Measurements from ENCODE around the gene ADGRA3.

ADGRA3 gene

DNA sequence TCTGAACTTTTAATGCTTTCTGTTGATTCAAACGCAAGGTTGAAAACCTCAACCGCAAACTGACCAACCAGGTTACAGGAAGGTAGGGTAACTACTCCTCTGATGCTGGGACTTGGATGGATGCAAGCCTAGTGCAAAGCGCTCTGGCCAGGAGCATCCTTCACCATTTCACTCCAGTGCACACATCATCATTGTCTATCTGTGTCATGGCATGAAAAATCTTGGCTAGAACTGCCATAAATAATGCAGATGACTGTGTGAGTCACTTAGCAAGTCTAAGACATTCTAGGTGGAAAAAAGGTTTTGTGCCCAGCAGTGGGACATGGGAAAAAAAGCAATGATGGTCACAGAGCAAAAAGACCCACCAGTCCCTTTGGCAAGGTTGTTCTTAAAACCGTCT lies 10.9 kb downstream of the ADGRA3 start:
- DNase-seq, result no peak

DNA sequence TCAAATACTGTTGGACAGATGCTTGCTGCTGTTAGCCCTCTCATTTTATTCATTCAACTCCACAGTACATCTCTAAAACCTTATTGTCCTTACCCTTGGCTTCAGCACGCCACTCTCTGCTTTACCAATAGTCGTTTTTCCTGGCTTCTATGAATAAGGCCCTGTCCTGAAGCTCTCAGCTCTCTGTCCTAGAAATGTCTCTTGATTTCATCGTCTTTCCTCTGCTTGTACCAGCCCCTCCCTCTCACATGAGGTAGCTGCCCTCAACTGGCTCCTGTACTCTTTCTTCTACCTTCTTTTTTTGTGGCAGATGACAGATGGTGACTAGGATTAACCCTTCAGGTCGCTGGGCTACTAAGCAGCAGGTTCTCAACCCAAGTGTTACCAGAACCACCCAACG lies 11.4 kb downstream of the ADGRA3 start:
- no peak for DNase-seq

- DNase-seq, result no peak
Observed at GRCh38 chr4:22502895-22503814, 12.7 kb downstream of the ADGRA3 start.

DNA sequence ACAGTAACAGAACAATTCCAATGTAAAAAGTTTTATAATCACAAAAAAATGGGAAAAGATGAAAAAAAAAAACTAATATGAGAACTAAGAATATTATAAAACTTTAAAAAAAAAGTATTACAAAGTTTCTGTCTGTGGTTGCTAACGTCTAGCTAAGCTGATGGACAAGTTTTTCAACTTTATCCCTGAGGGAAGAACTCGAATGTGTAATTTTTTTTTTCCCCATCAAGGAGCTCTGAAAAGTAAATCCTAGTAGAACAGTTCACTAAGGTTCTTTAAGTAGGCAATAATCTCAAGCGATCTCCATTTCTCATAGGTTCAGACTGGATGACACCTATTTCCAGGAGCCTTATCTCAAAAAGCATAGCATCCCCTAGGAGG lies 14.2 kb downstream of the ADGRA3 start:
- DNase-seq, result no peak

DNA sequence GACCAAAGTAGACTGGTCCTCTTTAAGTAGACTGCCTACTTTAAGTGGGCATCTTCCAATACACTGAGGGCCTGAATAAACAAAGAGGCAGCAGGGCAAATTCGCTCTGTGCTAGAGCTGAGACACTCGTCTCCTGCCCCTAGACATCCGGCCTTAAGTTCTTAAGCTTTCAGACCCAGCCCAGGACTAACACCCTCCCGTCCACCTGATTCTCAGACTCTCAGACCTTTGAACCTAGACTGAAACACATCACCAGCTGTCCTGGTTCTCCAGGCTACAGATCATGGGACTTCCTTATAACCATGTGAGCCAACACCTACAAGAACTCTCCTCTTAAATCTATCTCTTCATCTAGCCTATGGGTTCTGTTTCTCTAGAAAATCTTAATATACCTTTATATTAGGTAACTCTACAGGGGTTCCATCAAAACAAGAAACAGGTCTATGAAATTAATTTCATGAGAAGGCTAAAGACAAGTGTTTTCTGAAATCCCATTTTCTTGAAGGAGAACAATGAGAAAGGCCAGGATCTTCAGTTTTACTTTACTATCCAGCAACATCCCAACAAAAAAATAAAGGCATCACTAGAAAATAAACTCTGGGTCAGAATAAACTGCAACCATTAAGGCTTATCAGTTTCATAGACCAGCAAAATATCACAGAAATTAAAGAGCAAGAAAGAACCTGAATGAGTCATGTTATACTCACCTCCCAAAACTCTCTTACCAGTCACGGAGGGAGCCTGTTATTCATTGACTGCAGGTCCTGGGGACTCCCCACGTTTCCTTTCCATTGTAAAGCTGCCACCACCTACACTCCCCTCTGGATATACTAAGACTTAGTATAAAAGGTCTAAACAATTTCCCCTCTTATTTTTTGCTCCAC lies 14.8 kb downstream of the ADGRA3 start:
- DNase-seq, result peak; percentile 77

- no peak for DNase-seq
Observed at GRCh38 chr4:22500128-22500611, 15.7 kb downstream of the ADGRA3 start.

DNA sequence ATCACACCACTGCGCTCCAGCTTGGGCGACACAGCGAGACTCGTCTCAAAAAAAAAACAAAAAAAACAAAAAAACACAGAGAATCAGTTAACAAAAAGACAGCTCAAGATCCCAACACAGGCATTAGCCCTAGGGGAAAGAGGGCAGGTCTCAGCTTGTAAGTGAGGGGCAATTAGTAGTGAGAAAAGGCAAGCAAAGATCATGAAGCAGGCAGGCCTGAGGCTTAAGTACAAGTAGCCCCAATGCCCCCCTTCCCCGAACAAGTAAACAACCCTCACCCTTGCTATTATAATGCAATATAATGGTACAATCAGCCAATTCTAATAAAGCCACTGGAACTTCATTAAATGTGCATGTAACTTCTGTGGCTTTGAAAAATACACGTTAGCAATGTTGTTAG lies 17.0 kb downstream of the ADGRA3 start:
- no peak for DNase-seq

GRCh38 chr4:22496165-22496813 lies 19.6 kb downstream of the ADGRA3 start:
- no peak for DNase-seq

DNA sequence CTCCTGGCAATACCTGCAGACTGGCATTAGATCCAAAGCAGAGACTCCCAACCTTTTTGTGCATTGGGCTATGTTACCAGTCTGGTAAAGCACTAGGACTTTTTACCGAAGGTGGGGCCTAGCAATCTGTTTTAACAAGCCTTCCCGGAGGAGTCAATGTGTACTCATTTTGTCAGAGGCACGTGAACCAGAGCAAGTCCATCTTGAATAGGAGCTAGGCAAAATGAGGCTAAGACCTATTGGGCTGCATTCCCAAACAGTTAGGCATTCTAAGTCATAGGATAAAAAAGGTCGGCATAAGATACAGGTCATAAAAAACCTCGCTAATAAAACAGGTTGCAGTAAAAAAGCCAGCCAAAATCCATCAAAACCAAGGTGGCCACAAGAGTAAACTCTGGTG lies 22.3 kb downstream of the ADGRA3 start:
- DNase-seq, result no peak

- no peak for DNase-seq
Observed at GRCh38 chr4:22492987-22493386, 22.9 kb downstream of the ADGRA3 start.

- DNase-seq, result no peak
Observed at GRCh38 chr4:22491939-22492338, 23.9 kb downstream of the ADGRA3 start.

- no peak for DNase-seq
Observed at GRCh38 chr4:22490718-22491315, 25.0 kb downstream of the ADGRA3 start.

DNA sequence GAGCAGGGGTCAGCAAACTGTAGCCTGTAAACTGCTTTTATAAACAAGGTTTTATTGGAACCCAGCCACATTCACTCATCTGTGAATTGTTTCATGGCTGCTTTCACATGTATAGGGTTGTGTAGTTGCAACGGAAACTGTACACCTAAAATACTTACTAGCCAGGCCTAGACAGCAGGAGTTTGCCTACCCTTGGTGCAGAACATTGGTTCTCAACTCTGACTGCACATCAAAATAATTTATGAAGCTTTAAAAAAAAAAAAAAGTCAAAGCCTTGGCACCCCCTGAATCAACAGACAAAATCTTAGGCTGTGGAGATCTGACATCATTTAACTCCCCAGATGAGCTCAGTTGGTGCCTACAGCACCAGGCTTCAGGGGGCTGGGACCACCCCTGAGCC lies 27.8 kb downstream of the ADGRA3 start:
- DNase-seq, result no peak

GRCh38 chr4:22487328-22487727 lies 28.5 kb downstream of the ADGRA3 start:
- DNase-seq, result no peak

DNA sequence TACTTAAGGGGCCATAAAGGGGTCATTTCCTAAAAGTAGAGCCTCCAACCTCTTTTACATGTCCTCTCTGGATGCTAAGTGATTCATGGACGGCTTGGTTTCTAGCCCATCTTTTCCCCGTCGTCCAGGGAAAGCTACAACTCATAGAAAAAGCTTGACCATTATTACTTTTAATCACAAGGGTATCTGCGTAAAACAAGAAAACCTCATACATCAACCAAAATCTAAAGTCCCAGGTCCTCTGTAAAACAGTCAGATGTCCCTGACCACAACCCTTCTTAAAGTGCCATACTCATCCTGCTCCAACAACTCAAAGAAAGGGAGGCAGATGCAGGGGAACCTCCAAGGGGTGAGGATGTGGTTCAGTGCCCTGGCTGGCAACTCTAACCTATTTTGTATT lies 29.6 kb downstream of the ADGRA3 start:
- no peak for DNase-seq

GRCh38 chr4:22485737-22486136 lies 30.1 kb downstream of the ADGRA3 start:
- no peak for DNase-seq

DNA sequence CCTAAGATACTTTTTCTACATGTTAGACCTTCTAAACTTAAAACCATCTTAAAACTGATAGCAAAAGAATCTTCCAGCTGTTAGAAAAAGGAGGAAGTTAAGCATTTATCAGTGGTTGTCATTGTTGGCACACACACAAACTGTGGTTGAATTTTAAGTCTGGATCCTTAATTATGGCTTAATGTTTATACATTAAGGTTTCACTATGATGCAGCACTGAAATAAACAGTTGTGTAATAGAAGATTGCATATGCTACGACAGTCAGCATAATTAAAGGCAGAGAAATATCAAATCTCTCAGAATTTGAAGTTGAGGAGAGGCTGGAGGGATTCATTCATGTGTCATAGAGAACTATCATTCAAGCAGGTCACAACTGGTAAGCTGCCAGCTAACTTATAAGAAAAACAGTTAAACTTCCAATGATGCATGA lies 32.3 kb downstream of the ADGRA3 start:
- peak; percentile 49 for DNase-seq

- no peak for DNase-seq
Observed at GRCh38 chr4:22482250-22483127, 33.4 kb downstream of the ADGRA3 start.

DNA sequence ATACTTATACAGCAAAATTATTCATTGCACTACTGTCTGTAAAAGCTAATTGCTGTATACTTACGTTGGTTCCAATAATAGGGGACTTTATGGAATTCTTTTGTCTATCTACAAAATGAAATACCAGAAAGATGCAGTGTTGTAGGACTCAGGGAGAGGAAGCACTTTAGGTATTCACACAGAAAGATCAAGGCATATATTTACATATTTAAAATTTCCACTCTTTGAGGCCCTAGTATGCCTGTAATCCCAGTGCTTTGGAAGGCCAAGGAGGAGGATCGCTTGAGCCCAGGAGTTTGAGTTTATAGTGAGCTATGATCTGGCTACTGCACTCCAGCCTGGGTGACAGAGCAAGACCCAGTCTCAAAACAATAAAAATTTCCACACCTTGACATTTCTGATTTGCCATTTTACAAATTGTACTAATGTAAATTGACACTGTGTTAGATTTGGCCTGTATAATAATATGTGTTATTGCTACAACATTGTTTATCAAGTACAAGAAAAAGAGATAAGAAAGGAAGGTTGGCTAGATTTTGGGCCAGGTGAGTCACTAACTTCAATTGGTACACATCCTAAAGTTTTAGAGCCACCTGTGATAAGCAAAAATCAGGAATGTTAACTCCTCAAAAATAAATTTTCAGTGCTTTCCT lies 35.1 kb downstream of the ADGRA3 start:
- no peak for DNase-seq

DNA sequence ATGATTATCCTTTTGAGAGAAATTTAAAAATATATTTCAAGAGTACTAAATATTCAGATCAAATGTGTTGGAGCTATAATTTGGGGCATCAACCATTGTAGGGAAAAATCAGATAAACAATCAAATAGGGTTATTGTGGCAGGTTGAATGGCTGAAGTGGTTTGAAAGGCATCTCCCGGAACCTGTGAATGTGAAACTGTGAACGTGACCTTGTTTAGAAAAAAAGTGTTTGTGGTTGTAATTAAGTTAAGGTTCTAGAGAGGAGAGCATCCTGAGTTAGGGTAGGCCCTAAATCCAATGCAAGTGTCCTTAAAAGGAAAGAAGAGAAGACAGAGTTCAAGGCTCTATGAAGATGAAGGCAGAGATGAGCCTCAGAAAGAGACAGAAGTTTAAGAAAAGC lies 37.4 kb downstream of the ADGRA3 start:
- no peak for DNase-seq

DNA sequence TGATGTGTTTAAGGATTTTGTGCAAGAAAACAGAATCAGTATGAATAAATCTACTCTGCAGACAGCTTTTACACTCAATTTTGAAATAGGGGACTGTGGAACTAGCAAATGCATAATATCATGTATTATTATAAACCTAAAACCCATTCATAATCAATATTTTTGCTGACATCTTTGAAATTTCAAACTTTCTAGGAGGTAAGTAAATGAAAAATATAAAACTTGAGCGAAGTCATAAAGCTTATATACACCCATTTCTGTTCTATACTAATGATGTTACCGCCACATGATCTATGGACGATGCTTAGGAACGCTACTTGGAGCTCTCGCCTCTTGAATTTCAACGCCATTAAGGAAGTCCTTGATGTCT lies 38.1 kb downstream of the ADGRA3 start:
- DNase-seq, result no peak

All from NCI-H226 (cell line).